Vagina (tissue), 2 donors: ENCODE data around the gene SIRT7. TPM values are rescaled to one million over a fixed set of nuclear protein-coding genes. Genes with fewer than 3 reads are reported as not detected.

Experiments used
- DNase-seq, 2 donors: peaks; one replicate each; pipeline ENCODE4 v3.0.0-alpha.2; 2017; ENCODE audit errors: extremely low spot score in 2 of 2
- H3K27ac ChIP-seq: fragments of 200-600 bp; sonication (generic); one replicate; pipeline ENCODE4 v1.5.1; 2019
- H3K27me3 ChIP-seq: fragments of 200-600 bp; sonication (generic); one replicate; pipeline ENCODE4 v1.5.1; 2019
- H3K36me3 ChIP-seq, 2 donors: fragments of 200-600 bp; sonication (generic); one replicate each; pipeline ENCODE4 v1.5.1; 2017 to 2019
- H3K4me1 ChIP-seq: fragments of 200-600 bp; sonication (generic); one replicate; pipeline ENCODE4 v1.5.1; 2019
- H3K4me3 ChIP-seq, 2 donors: fragments of 200-600 bp; sonication (generic); 1 replicate in 1 of 2; 2 replicates in 1 of 2; pipeline ENCODE4 v1.5.1; 2016 to 2019
- H3K9me3 ChIP-seq: fragments of 200-600 bp; sonication (generic); one replicate; pipeline ENCODE4 v1.5.1; 2019
- CTCF ChIP-seq, 3 experiments: fragments of 450-650 bp in 2 of 3; fragments of 200-600 bp in 1 of 3; sonication (generic) in 1 of 3; IDR thresholded peaks; one replicate each; pipeline ENCODE4 v1.5.1; 2017 to 2019; ENCODE audit warnings: antibody characterized with exemption in 3 of 3, mild to moderate bottlenecking in 2 of 3, moderate library complexity in 2 of 3
- POLR2A ChIP-seq, 2 donors: fragments of 450-650 bp; IDR thresholded peaks; one replicate each; pipeline ENCODE4 v1.6.1; 2017; ENCODE audit warnings: antibody characterized with exemption in 2 of 2, mild to moderate bottlenecking in 2 of 2, moderate library complexity in 2 of 2
- POLR2AphosphoS5 ChIP-seq, 2 donors: sonication (generic); formaldehyde crosslinking; IDR thresholded peaks; one replicate each; pipeline ENCODE4 v1.9.0; 2017; ENCODE audit warnings: antibody characterized with exemption in 2 of 2, mild to moderate bottlenecking in 2 of 2, low read depth in 1 of 2; ENCODE audit not compliant: insufficient read depth in 1 of 2
- intact Hi-C: fragments of 100-400 bp; cut with DNase I; formaldehyde crosslinking; loops from one replicate; pipeline ENCODE4 v1.15.1; 2023
- total RNA-seq: library from RNA; depleted of rRNA; stranded (reverse); fragments of >200 nt; gene quantifications from one replicate; pipeline ENCODE4 v1.2.3, GENCODE V29; 2016

SIRT7 gene
- total RNA-seq, 1 donor from 2014 or later: 47.9 TPM

- intact Hi-C loops: no loop called here
- Histone ChIP-seq H3K27ac (no peak overlapping the region), H3K9me3 (no peaks in the 10 kb centered on the region), H3K4me3 (no peak overlapping the region), H3K4me1 (peaks cover 24% of the 10 kb centered on the region), H3K27me3 (no peaks in the 10 kb centered on the region), H3K36me3 (peaks cover 0 to 6% of the 10 kb centered on the region in 2 donors)
- no peak for DNase-seq
- TF ChIP-seq POLR2A (IDR thresholded peaks at IDR 0.05) (no peak), POLR2AphosphoS5 (IDR thresholded peaks at IDR 0.05; ENCODE audit: insufficient read depth in 1 of 2, low read depth in 1 of 2) (no peak), CTCF (IDR thresholded peaks at IDR 0.05) (no peak)
Observed at GRCh38 chr17:81907219-81908145, 10.5 kb downstream of the SIRT7 start.

- no peaks in the 10 kb centered on the region for H3K9me3 ChIP-seq
- H3K4me3 ChIP-seq: no peak overlapping the region
- no peak for DNase-seq
- H3K27ac ChIP-seq: no peak overlapping the region
- H3K36me3 ChIP-seq: peaks cover 0 to 6% of the 10 kb centered on the region in 2 donors
- intact Hi-C loops: no loop called here
- H3K4me1 ChIP-seq: peaks cover 25% of the 10 kb centered on the region
- H3K27me3 ChIP-seq: no peaks in the 10 kb centered on the region
- TF ChIP-seq POLR2AphosphoS5 (IDR thresholded peaks at IDR 0.05; ENCODE audit: insufficient read depth in 1 of 2, low read depth in 1 of 2) (no peak), CTCF (IDR thresholded peaks at IDR 0.05) (no peak), POLR2A (IDR thresholded peaks at IDR 0.05) (no peak)
Observed at GRCh38 chr17:81906476-81907218, 11.3 kb downstream of the SIRT7 start.

DNA sequence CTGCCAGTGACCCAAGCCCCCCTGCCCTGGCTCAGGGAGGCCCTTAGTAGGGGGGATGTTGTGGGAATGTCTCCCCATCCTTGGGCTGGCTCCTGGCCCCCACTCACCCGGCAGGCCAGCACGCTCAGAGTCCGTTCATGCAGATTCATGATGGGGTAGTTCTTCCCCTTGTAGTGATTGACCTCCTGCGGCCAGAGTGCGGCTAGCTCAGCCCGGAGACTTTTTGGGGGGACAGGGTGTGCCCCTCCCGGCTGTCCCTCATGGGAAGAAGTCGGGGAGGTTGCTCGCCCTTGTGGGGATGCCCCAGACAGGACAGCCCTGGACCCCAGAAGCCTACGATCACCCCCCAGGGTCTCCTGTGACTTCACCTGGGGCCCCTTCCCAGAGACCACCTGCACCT is 12.0 kb downstream of the SIRT7 start:
- DNase-seq: no peak
- Histone ChIP-seq H3K9me3 (no peaks in the 10 kb centered on the region), H3K4me3 (no peak overlapping the region), H3K4me1 (peaks cover 28% of the 10 kb centered on the region), H3K27me3 (no peaks in the 10 kb centered on the region), H3K27ac (no peak overlapping the region), H3K36me3 (peaks cover 0 to 6% of the 10 kb centered on the region in 2 donors)
- intact Hi-C loops: no loop called here
- TF ChIP-seq POLR2A (IDR thresholded peaks at IDR 0.05): no peak
- no peak for TF ChIP-seq POLR2AphosphoS5 (IDR thresholded peaks at IDR 0.05; ENCODE audit: insufficient read depth in 1 of 2, low read depth in 1 of 2)

- TF ChIP-seq POLR2A (IDR thresholded peaks at IDR 0.05) (no peak), CTCF (IDR thresholded peaks at IDR 0.05) (no peak), POLR2AphosphoS5 (IDR thresholded peaks at IDR 0.05; ENCODE audit: insufficient read depth in 1 of 2, low read depth in 1 of 2) (no peak)
- intact Hi-C loops: no loop called here
- DNase-seq: no peak
- no peaks in the 10 kb centered on the region for H3K9me3 ChIP-seq
- peaks cover 0 to 10% of the 10 kb centered on the region in 2 donors for H3K36me3 ChIP-seq
- H3K27me3 ChIP-seq: no peaks in the 10 kb centered on the region
- no peak overlapping the region for H3K4me3 ChIP-seq
- peaks cover 24% of the 10 kb centered on the region for H3K4me1 ChIP-seq
- H3K27ac ChIP-seq: no peak overlapping the region
Observed at GRCh38 chr17:81905424-81905875, 12.5 kb downstream of the SIRT7 start.

DNA sequence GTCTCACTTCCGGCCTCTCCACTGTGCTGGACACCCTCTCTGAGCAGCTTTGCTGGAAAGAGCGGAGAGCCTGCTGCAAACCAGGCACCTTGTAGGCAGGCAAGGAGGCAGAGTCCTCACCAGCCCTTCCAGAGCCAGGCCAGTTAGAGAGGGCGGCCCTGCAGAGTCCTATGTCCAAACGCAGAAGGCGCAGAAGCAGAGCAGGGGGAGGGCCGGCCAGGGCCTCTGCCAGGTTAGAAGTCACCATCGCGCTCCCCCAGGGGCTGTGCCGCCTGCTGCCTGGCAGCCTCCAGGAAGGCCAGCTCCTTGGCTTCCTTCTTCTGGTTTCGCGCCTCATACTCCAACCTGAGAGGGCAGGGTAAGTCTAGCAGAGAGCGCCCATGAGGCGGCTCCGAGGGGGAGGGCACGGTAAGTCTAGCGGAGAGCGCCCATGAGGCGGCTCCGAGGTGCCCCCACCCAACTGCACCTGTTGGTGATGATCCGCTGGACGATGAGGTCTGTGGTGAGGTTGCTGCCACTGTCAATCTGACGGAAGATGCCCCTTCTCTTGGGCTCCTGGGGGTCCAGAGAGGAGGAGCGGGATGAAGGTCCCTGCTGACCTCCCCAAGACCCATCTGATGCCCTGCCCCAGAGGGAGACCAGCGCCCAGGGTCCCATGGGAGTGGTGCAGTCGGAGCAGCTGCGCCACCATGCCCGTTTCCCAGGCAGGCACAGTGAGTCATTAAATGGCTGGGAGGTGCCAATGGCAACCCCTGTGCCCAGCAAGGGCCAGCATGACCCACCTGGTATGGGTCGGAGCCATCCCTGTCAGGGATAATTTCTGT is 13.2 kb downstream of the SIRT7 start:
- Histone ChIP-seq H3K27ac (no peak overlapping the region), H3K36me3 (peaks cover 0 to 16% of the 10 kb centered on the region in 2 donors)
- intact Hi-C loops: no loop called here

More for the DNA sequence above, 13.2 kb downstream of the SIRT7 start:
- H3K9me3 ChIP-seq: no peaks in the 10 kb centered on the region
- H3K4me1 ChIP-seq: peaks cover 18% of the 10 kb centered on the region
- TF ChIP-seq POLR2A (IDR thresholded peaks at IDR 0.05): no peak
- no peak for TF ChIP-seq POLR2AphosphoS5 (IDR thresholded peaks at IDR 0.05; ENCODE audit: insufficient read depth in 1 of 2, low read depth in 1 of 2)
- TF ChIP-seq CTCF (IDR thresholded peaks at IDR 0.05): no peak
- no peak for DNase-seq
- H3K4me3 ChIP-seq: no peak overlapping the region
- H3K27me3 ChIP-seq: no peaks in the 10 kb centered on the region
